Esophagus (tissue), 2 donors: Measurements from ENCODE around the gene TNFSF11. TPM values are rescaled to one million over a fixed set of nuclear protein-coding genes. Genes with fewer than 3 reads are reported as not detected.

Source experiments
- H3K27ac ChIP-seq, 2 donors: one replicate each; pipeline ENCODE4 v1.5.1; 2013; ENCODE audit warnings: low read depth in 2 of 2, mild to moderate bottlenecking in 2 of 2, inconsistent platforms in 1 of 2, low read length in 1 of 2, moderate library complexity in 1 of 2
- H3K27me3 ChIP-seq, 2 donors: one replicate each; pipeline ENCODE4 v1.6.1; 2013; ENCODE audit warnings: low read length in 2 of 2, control low read depth in 1 of 2, mild to moderate bottlenecking in 1 of 2; ENCODE audit not compliant: insufficient read depth in 2 of 2, control insufficient read depth in 1 of 2
- H3K36me3 ChIP-seq, 2 donors: one replicate each; pipeline ENCODE4 v1.6.1; 2013; ENCODE audit warnings: low read length in 1 of 2; ENCODE audit not compliant: control insufficient read depth in 2 of 2, insufficient read depth in 2 of 2
- H3K4me1 ChIP-seq, 2 donors: one replicate each; pipeline ENCODE4 v1.6.1; 2013; ENCODE audit warnings: low read length in 1 of 2; ENCODE audit not compliant: control insufficient read depth in 2 of 2, insufficient read depth in 2 of 2
- H3K4me3 ChIP-seq, 2 donors: one replicate each; pipeline ENCODE4 v1.5.1; 2013; ENCODE audit warnings: low read length in 2 of 2, mild to moderate bottlenecking in 2 of 2, low read depth in 1 of 2, moderate library complexity in 1 of 2
- H3K9me3 ChIP-seq, 2 donors: one replicate each; pipeline ENCODE4 v1.6.1; 2013; ENCODE audit warnings: mild to moderate bottlenecking in 2 of 2, low read depth in 1 of 2, low read length in 1 of 2, moderate library complexity in 1 of 2; ENCODE audit not compliant: control insufficient read depth in 2 of 2, insufficient read depth in 1 of 2
- WGBS, 2 donors: extraction: QIAGEN DNeasy Blood & Tissue Kit; methylation state at CpG; one replicate each; pipeline ENCODE4 v1.1.7; 2013; 5-methylcytosine and 5-hydroxymethylcytosine counted together
- polyA plus RNA-seq, 2 donors: library from polyadenylated mRNA; stranded (reverse); fragments of 200-250 nt; gene quantifications; one replicate each; pipeline ENCODE4 v1.2.3, GENCODE V29; 2013
- donor health status: healthy with polysubstance abuse.
- donor health status: Bipolar disorder and iron deficiency.

The TNFSF11 gene
- polyA plus RNA-seq, 2 donors = 0.08 TPM

DNA sequence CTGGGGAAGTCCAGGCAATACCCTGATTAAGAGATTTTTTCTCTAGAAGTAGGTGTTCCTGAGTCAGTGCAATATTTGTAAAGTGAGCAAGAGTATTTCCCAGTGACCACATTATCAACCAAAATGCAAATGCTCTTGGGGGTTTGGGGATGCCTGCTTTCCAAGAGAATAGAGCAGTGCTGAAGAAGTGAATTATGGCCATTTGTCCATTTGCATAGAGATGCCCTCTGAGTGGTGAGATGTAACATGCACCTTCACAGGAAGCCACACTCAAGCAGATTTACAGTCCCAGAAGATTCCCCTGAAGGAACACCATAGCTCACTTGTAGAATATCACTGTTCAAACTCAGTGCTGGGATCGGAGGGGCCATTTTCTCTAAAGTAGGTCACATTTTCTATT lies 71.8 kb downstream of the TNFSF11 start:
- no peaks in the 10 kb centered on the region for H3K27me3 ChIP-seq
- H3K36me3 ChIP-seq = no peaks in the 10 kb centered on the region
- 84 to 96% methylated on average over 1 of the region's 1 CpG for WGBS, 2 donors
- peaks cover 3 to 5% of the 10 kb centered on the region in 2 donors for H3K9me3 ChIP-seq
- no peaks in the 10 kb centered on the region for H3K4me1 ChIP-seq
- no peak overlapping the region for H3K4me3 ChIP-seq
- no peak overlapping the region for H3K27ac ChIP-seq

DNA sequence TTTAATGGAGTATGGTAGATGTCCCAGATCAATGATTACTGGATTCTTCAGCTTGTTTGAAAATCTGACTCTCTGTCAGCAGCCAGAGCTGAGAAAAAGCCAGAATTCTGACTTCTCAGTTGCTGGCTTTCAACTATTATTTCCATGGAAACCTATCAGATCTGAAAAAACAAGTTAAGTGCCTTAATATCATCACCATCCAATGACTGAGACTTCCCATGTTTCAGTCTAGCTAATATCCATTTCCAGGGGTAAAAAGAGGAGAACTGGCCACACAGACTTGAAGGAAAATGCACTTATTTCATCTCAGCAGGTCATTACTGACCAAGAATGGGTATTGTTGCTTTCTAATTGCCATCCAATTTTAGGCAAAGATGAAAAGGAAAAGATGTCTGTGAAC lies 75.2 kb downstream of the TNFSF11 start:
- no peaks in the 10 kb centered on the region for H3K9me3 ChIP-seq
- H3K4me1 ChIP-seq = no peaks in the 10 kb centered on the region
- no peak overlapping the region for H3K27ac ChIP-seq
- H3K27me3 ChIP-seq = no peaks in the 10 kb centered on the region
- no peak overlapping the region for H3K4me3 ChIP-seq
- H3K36me3 ChIP-seq = no peaks in the 10 kb centered on the region

DNA sequence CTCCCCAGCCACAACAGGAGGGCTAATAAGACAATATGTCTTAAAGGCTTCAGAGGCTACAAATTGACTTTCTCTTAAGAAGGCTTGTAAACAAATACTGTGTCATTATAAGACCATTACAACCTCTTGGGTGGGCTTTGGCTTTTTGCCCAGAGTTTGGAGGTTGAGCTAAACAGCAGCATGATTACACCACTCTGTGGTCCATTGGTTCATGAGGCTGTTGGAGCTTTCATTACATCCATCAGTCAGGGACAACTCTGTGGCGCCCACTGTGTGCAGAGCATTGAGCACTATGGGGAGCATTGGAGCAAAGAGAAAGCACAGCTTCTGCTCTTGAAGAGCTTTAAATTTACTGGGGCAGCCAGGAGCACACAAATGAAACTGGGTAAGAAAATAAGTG lies 75.9 kb downstream of the TNFSF11 start:
- Histone ChIP-seq H3K4me1 (no peaks in the 10 kb centered on the region), H3K27ac (no peak overlapping the region), H3K9me3 (no peaks in the 10 kb centered on the region), H3K27me3 (no peaks in the 10 kb centered on the region), H3K36me3 (no peaks in the 10 kb centered on the region), H3K4me3 (no peak overlapping the region)
- WGBS, 2 donors = 94 to 100% methylated on average over 1 of the region's 1 CpG

DNA sequence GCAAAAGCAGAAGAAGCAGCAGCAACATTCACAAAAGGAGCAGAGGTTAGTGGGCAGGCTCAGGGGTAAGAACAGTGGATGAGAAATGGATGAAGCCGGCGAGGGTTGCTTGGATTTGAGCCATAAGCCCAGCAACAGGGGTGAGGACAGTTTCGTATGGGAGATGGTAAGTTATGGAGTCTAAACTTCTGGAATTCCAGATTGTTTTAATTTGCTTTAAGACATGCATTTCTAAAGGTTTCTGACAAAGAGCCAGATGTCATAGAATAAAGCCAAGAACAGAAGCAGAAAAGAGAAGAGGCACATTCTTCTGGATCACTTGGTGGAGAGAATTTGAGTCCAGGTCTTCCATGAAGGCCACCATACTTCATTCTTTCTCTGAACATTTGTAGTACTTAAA lies 76.6 kb downstream of the TNFSF11 start:
- 47 to 65% methylated on average over 3 of the region's 3 CpGs for WGBS, 2 donors
- H3K4me1 ChIP-seq = no peaks in the 10 kb centered on the region
- H3K27ac ChIP-seq = no peak overlapping the region
- no peaks in the 10 kb centered on the region for H3K36me3 ChIP-seq
- no peaks in the 10 kb centered on the region for H3K9me3 ChIP-seq
- no peaks in the 10 kb centered on the region for H3K27me3 ChIP-seq
- no peak overlapping the region for H3K4me3 ChIP-seq

DNA sequence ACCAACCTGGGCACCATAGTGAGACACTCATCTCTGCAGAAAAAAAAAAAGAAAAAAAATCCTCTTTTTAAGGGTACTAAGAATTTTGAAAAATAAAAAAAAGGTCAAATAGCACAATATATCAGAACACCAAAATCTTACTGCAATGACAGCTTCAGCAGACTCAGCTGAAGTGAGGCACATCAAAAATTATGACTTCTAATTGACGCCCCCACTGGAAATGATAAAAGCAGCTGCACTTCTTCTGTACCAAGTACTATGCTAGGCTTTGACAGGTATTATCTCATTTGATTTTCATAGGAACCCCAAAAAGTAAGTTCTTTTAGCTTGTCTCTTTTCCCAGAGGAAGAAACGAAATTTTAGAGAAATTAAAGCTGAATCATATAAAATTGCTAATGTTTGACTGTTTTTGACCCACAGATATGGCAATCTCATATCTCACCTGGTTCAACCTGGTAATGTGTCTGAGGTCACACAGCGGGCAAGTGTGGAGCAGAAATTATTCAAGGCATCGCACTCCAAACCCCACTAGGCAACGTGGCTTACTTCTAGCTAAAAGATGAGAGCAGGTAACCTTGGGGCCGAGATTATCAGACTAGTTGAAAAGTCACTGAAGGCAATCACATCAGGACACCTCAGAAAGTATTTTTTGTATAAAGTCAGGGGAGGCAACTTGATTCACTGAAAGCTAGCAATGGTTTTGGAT lies 78.1 kb downstream of the TNFSF11 start:
- Histone ChIP-seq H3K36me3 (no peaks in the 10 kb centered on the region), H3K4me1 (no peaks in the 10 kb centered on the region), H3K27me3 (no peaks in the 10 kb centered on the region), H3K9me3 (no peaks in the 10 kb centered on the region), H3K4me3 (no peak overlapping the region), H3K27ac (no peak overlapping the region)
- WGBS, 2 donors = 81 to 83% methylated on average over 6 of the region's 6 CpGs

DNA sequence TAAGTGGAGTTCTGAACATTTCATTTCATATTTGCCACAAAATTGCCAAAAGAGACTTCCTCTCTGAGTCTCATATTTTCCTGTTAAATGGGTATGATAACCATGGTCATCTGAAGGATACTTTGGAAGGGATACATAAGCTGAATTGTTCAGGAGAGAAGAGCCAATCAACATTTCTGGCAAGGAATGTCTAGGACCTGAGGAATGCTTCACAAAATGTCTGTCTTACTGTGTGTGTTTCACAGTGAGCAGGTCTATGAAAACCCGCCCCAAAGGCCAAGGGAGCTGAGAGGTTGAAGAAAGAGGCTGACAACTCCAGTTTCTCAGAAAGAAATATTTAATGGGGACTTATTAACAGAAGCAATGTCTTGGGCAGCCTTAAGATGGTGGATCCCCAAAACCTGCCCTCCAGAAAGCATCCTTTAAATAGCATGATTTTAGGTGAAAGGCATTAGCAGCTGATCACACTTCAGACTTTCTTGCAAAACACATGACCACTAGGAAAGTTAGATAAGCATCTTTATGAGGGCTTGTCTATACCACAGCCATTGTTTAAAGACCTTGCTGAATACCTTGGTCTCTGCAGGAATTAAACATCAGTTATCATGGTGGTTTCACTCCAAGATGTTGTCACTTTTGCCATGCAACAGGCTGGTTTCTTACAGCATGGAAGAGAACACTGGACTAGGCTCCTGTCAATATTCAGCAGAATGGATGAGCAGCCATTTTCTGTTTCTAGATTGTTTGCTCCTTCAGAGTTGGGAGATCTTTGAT lies 78.9 kb downstream of the TNFSF11 start:
- H3K4me1 ChIP-seq = no peaks in the 10 kb centered on the region
- no peaks in the 10 kb centered on the region for H3K36me3 ChIP-seq
- H3K27me3 ChIP-seq = no peaks in the 10 kb centered on the region
- H3K4me3 ChIP-seq = no peak overlapping the region
- no peak overlapping the region for H3K27ac ChIP-seq
- H3K9me3 ChIP-seq = no peaks in the 10 kb centered on the region
- 87 to 93% methylated on average over 1 of the region's 1 CpG for WGBS, 2 donors

DNA sequence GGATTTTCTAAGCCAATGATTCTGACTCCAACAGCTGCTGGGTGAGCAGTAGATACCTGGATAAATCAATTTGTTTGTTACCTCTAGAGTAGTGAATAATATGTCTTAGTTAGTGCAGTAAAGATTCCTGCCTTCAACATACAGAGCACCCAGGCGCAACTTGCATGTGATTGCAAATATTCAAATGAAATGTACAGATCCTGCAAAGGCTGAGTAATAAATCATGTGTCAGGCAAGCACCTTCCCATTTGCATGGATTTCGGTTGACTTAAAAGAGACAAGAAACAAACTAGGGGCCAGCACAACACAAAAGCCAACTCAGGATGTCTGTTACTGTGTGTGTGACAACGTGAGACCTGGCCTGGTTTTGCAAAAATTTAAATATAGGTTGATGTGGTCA lies 79.7 kb downstream of the TNFSF11 start:
- no peaks in the 10 kb centered on the region for H3K27me3 ChIP-seq
- 61 to 62% methylated on average over 3 of the region's 3 CpGs for WGBS, 2 donors
- no peaks in the 10 kb centered on the region for H3K4me1 ChIP-seq
- no peak overlapping the region for H3K27ac ChIP-seq
- H3K9me3 ChIP-seq = no peaks in the 10 kb centered on the region
- H3K36me3 ChIP-seq = no peaks in the 10 kb centered on the region
- no peak overlapping the region for H3K4me3 ChIP-seq

DNA sequence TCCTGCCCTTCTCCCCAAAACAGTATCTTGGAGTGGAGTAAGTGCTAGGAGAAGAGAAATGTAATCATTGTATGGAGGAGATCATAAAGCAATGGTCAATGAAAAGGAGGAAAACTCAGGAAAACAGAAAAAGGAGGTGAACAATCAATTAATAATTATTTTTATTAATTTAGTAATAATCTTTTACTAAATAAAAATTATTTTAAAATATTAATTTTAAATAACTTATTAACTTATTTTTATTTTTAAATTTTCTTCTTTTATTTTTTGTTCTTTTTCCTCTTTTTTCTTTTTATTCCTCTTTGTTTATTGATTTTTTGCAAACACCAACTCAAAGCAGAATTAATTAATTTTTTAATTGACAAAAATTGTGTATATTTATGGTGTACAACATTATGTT lies 80.3 kb downstream of the TNFSF11 start:
- Histone ChIP-seq H3K4me1 (no peaks in the 10 kb centered on the region), H3K4me3 (no peak overlapping the region), H3K9me3 (no peaks in the 10 kb centered on the region), H3K27ac (no peak overlapping the region), H3K27me3 (no peaks in the 10 kb centered on the region), H3K36me3 (no peaks in the 10 kb centered on the region)

DNA sequence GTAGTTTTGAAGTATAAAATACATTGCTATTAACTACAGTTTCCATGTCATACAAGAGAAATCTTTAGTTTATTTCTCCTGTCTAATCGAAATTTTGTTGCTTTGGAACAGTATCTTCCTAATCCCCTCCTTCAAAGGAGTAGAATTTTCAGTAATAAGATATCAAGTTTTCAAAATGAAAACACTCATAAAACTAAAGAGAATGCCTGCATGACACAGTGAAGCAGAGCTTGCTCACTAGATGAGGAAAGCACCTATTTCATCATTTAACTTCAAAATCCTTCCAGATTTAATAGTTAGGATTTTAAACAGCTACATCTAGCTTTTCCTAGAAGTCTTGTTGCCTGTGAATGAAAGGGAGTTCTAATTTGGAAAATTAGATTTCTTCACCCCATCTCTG lies 80.8 kb downstream of the TNFSF11 start:
- Histone ChIP-seq H3K27me3 (no peaks in the 10 kb centered on the region), H3K27ac (no peak overlapping the region), H3K4me3 (no peak overlapping the region), H3K4me1 (no peaks in the 10 kb centered on the region), H3K36me3 (no peaks in the 10 kb centered on the region), H3K9me3 (no peaks in the 10 kb centered on the region)
- WGBS, 2 donors = 26 to 38% methylated on average over 1 of the region's 1 CpG

DNA sequence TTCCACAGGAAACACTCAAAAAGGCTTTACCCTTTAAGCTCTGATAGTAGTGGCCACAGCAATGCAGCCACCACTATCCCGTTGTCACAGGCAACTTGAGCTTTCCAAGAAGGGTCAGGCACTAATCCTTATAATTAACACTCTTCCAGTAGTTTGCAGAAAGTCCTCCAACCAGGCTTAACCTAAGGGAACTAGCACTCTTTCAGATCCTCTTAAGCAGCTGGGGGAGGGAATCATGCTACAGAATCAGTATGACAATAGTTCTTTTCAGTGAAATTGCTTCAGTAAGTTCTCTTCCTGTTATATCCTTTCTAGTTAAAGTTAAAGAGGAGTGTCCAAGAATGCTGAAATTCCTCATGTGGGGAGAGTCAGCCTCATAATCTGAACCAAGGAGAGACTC lies 82.2 kb downstream of the TNFSF11 start:
- WGBS, 2 donors = 30 to 45% methylated on average over 1 of the region's 1 CpG
- Histone ChIP-seq H3K36me3 (no peaks in the 10 kb centered on the region), H3K4me3 (no peak overlapping the region)

More for the DNA sequence above, 82.2 kb downstream of the TNFSF11 start:
- Histone ChIP-seq H3K4me1 (no peaks in the 10 kb centered on the region), H3K9me3 (no peaks in the 10 kb centered on the region), H3K27me3 (no peaks in the 10 kb centered on the region), H3K27ac (no peak overlapping the region)
